IPS-18c (cell line): ENCODE data around the gene EPN1.
A peak's percentile ranks its signal among the peaks of the same experiment; 100 is the strongest.

ENCODE experiments used
- H3K4me3 ChIP-seq: 2 replicates; pipeline ENCODE4 v1.7.0; 2013; ENCODE audit warnings: low read depth, mild to moderate bottlenecking, low read length, moderate library complexity; ENCODE audit not compliant: insufficient read depth
- H3K9me3 ChIP-seq: one replicate; pipeline ENCODE4 v1.6.1; 2013; ENCODE audit warnings: mild to moderate bottlenecking, low read length, moderate library complexity; ENCODE audit not compliant: control insufficient read depth, insufficient read depth

Gene EPN1

DNA sequence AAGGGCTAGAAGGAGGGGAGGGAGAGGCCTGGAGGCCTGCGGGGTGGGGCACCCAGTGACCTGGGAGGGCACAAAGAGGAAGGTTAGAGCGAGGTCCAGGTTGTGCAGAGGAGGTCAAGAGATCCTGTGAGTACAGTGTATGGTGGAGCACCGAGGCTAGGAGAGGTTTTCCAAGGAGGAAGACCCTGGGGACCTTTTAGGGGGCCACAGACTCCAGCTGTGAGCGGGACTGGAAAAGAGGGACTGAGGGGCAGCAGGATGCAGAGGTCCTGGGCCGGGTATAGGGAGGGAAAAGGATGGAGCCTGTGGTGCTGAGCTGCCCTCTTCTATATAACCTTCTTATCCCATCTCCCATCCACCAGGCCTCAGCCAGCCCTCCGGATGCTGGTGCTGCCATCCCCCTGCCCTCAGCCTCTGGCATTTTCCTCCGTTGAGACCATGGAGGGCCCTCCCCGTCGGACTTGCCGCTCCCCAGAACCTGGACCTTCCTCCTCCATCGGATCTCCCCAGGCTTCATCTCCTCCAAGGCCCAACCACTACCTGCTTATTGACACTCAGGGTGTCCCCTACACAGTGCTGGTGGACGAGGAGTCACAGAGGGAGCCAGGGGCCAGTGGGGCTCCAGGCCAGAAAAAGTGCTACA is 30.7 kb upstream of the EPN1 start:
- H3K9me3 ChIP-seq, result peaks cover 7% of the 10 kb centered on the region
- peak overlapping the region; percentile 64 for H3K4me3 ChIP-seq

DNA sequence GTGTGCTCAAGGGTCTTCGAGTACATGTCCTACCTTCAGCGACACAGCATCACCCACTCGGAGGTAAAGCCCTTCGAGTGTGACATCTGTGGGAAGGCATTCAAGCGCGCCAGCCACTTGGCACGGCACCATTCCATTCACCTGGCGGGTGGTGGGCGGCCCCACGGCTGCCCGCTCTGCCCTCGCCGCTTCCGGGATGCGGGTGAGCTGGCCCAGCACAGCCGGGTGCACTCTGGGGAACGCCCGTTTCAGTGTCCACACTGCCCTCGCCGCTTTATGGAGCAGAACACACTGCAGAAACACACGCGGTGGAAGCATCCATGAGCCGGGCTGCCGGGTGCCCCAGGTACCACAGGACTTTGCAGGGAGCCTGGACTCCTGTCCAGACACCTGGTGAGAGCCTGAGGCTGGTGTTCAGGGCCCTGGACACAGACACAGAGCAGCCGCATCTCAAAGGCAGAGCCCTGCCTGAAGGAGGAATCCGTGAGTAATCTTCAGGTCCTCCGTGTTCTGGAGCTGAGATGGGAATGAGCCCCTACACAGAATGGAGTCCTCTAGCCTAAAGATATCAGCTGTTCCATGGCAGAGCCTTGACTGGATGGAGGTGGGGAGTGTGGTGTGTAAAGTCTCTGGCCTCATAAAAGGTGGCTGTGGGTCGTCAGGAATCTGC is 30.0 kb upstream of the EPN1 start:
- Histone ChIP-seq H3K9me3 (peaks cover 7% of the 10 kb centered on the region), H3K4me3 (peak overlapping the region; percentile 64)

DNA sequence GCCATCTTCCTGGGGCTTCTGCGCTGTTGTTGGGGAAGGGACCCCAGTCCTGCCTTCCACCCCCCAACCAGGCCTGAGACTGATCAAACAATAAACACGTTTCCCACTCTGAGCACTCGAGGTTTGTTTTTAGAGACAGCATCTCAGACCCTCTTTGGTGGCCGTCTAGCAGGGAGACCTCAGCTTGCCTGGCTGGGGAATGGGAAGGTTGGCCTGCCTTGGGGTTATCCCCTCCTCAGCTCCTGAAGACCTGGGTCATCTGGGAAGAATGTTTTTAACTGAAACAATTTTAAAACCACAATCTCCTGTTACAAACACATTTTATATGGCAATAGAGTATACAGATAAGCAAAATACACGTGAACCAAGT is 29.5 kb upstream of the EPN1 start:
- Histone ChIP-seq H3K4me3 (no peak overlapping the region), H3K9me3 (peaks cover 2% of the 10 kb centered on the region)

DNA sequence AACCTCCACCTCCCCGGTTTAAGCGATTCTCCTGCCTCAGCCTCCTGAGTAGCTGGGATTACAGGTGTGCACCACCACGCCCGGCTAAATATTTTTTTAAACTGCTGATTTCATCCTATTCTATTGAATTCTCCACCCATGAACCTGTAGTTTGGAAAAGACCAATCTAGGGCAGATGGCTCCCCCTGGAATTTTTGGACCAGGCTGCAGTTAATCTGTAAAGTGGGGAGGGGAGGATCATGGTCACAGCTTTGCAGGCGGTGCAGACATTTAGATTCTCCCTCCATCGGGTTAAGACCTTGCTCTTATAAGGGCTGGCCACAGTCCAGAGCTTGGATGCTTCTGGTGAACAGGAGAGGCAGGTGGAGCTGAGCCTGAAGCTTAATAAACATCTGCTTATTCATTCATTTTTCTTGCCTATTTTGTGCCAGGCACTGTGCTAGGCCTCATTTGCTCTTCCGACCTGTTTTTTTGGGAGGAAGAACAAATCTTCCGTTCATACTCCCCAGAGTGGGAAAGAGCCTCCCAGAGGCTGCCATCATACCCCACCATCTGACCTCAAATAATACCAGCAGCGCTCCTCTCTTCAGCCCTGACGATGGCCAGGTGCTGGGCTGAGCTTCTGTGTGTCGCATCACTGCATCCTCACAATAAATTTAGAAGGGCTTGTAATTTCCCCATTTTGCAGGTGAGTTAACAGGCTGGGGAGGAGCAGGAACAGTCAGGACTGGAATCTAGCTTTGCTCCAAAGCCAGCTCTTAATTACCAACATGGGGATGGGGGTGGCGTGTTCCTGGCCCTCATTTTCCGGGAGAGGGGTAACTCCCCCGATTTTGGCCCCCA is 27.9 kb upstream of the EPN1 start:
- Histone ChIP-seq H3K9me3 (no peaks in the 10 kb centered on the region), H3K4me3 (peak overlapping the region; percentile 89)

- H3K4me3 ChIP-seq, result peak within 1 kb of the TSS; percentile 89
- H3K9me3 ChIP-seq, result no peaks in the 10 kb centered on the region
Observed at GRCh38 chr19:55647732-55648584, 27.1 kb upstream of the EPN1 start, which contains the start of gene CCDC106. Gene CCDC106 (plus strand): TSS chr19:55648212. CDS start chr19:55649047, 835 bp downstream.

GRCh38 chr19:55648585-55649267 is 26.3 kb upstream of the EPN1 start:
- Histone ChIP-seq H3K9me3 (no peaks in the 10 kb centered on the region), H3K4me3 (peak overlapping the region; percentile 89)

- H3K9me3 ChIP-seq, result no peaks in the 10 kb centered on the region
- H3K4me3 ChIP-seq, result no peak overlapping the region
Observed at GRCh38 chr19:55649268-55650125, 25.5 kb upstream of the EPN1 start.

GRCh38 chr19:55650126-55650557 is 24.9 kb upstream of the EPN1 start:
- H3K4me3 ChIP-seq, result no peak overlapping the region
- H3K9me3 ChIP-seq, result no peaks in the 10 kb centered on the region

GRCh38 chr19:55650602-55651230 is 24.3 kb upstream of the EPN1 start:
- no peak overlapping the region for H3K4me3 ChIP-seq
- no peaks in the 10 kb centered on the region for H3K9me3 ChIP-seq

- H3K9me3 ChIP-seq, result no peaks in the 10 kb centered on the region
- no peak overlapping the region for H3K4me3 ChIP-seq
Observed at GRCh38 chr19:55651236-55651635, 23.8 kb upstream of the EPN1 start.

GRCh38 chr19:55652311-55653128 is 22.5 kb upstream of the EPN1 start:
- no peaks in the 10 kb centered on the region for H3K9me3 ChIP-seq
- peak overlapping the region; percentile 31; the same call in 1 of the 2 replicates for H3K4me3 ChIP-seq

GRCh38 chr19:55653651-55654322 is 21.2 kb upstream of the EPN1 start:
- no peaks in the 10 kb centered on the region for H3K9me3 ChIP-seq
- H3K4me3 ChIP-seq, result peak overlapping the region; percentile 79

DNA sequence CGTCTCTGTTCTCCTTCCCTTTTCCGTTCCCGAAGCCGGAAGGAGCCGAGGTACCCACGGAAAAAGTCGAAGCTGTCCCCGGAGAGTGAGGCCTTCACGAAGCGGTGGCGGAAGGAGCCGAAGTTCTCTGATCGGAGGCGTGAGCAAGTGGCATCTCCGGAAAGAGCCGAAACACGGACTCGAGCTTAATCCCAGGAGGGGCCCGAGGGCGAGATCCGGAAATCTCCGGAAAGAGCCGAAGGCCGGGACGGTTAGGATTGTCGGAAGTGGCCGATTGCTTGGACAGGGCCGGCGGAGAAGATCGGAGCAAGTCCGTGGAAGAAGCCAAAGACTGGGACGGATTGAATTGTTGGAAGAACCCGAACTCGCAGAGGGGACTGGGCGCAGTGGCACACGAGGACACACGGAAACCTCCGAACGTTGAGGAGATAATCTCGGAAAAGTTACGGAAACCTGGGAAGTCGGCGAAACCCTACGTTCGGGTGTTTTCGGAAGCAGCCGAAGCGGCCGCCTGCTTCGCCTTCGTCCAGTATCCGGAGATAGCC is 20.6 kb upstream of the EPN1 start:
- Histone ChIP-seq H3K4me3 (peak overlapping the region; percentile 79), H3K9me3 (peaks cover 2% of the 10 kb centered on the region)
